NCI-H187 (cell line): ENCODE results near the gene STBD1.
"Not testable (repeated sequence)": the region's sequence is repeated elsewhere in the genome, so short reads cannot be mapped to it uniquely, and the experiment has no call there.

Experiments used
- DNase-seq, 2 experiments: peaks; one replicate each; lab custom pipeline; 2025; lab: John Stamatoyannopoulos, UW

Gene STBD1

DNA sequence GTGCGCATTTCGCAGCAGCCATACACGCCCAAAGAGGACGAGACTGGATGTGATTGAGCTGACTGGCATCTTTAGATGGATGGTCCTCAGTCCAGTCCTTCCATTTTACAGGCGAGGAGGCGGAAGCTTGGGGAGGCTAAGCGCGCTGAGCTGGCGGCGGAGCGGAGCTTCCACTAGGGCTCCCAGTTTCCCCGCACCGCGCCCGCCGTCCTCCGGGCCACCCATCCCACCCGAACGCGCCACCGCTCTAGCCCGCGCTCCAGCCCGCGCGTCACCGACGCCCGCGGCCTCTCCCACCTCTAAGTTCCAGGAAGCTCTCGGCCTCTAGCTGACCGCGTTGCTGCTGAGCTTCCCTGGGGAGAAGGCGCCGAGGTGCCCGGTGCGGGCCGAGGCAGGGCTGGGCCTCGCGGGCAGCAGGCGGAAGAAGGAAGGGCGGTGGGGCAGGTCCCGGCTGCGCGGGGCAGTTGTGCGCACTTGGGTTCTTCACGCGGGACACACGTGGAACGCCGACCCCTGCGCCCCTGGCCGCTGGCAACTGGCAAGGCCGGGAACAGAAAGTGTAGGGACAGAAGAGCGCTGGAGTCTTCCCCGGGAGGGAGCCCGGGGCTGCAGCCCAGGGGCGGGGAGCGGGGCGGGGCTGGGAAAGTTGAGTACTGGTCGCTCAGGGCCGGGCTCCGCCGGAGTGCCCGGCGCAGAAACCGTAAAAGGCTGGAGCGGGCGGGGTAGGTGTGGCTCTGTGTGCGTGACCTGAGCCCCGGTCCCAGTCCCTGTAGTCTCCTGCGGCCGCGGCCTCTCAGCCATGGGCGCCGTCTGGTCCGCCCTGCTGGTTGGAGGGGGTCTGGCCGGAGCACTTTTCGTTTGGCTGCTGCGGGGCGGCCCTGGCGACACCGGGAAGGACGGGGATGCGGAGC, at the start of gene STBD1:
Gene STBD1, plus strand, starts transcription at position 763 of the 911 bp plus-strand sequence. Its CDS starts 37 bp downstream, at position 800.
- DNase-seq: no peak

DNA sequence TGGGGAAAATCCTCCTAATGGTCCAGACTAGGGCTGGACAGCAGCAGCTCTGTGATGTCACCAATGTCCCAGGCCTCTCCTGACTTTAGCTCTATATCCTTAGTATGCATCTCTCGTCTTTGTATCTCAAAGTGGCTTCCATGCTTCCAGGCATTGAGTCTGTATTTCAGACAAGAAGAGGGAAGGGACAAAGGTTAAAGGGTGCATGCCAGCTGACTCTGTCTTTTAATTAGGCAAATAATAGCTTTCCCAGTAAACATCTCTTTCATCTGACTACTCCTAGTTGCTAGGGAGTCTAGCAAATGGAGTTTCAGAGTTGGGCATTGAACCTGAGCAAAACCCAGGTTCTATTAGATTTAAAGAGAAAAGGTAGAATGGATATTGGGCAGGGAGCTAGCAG, 49.6 kb upstream of the STBD1 start:
- no peak for DNase-seq

DNA sequence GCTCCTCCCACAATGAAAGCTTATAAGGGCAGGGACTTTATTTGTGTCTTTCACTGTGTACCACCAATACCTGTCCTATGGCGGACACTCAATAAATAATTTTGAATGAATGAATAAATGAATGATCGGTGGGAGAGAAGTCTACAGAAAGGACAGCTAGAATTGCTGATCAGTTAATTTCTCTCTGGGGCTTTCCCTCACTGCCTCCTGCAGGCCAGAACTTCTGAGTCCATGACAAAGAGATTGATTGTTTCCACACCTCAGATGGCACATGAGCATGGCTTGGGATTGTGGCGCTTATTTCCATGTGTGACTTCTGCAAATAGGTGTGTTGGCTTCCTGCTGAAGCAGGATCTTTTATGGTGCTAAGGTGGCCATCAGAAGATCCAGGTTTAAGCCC, 48.7 kb upstream of the STBD1 start:
- no peak for DNase-seq

DNA sequence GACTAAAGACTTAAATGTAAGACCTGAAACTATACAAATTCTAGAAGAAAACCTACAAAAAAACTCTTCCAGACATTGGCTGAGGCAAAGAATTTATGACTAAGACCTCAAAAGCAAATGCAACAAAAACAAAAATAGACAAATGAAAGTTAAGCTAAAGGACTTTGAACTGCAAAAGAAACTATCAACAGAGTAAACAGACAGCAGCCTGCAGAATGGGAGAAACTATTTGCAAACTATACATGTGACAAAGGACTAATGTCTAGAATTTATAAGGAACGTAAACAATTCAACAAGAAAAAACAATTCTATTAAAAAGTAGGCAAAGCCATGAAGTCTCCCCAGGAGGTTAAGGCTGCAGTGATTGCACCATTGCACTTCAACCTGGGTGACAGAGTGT, 46.0 kb upstream of the STBD1 start:
- DNase-seq: no peak

DNA sequence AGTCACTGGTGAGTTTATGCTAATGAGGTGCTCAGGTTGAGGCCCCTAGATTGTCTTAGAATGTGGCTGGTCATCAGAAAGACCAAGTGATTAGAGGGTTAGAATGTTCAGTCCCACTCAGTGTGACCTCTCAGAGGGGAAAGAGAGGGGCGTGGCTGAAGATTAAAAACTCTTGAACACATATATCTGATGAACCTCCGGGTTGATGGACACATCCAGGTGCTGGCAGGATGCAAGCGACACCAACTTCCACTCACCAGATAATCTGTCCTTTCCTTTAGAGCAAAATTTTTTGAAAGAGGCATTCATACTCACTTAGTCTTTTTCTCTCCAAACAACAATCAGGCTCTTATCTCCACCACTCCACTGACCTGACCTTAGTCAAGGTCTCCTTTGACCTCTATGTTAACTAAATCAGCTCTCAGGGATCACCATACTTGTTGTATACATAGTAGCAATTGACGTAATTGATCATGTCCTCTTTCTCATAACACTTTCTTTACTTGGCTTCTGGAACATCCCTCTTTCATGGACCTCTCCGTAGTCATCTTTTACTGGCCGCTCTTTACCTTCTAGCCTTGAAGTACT, 40.8 kb upstream of the STBD1 start:
- no peak for DNase-seq

DNA sequence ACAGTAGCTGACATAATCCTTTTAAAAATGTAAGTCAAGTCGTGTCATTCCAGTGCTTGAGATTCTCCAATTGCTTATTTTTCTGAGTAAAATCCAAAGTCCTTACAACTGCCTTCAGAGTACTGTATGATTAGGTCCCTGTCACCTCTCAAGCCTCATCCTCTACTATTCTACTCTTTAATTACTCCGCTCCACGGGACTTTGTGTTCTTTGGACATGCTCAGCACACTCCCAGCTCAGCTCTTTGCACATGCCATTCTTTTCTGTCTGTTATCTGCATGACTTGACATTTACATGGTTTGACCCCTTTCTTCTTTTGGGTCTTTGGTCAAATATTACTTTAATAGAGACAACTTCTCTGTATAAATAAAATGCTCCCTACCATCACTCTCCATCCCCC, 39.9 kb upstream of the STBD1 start:
- no peak for DNase-seq

DNA sequence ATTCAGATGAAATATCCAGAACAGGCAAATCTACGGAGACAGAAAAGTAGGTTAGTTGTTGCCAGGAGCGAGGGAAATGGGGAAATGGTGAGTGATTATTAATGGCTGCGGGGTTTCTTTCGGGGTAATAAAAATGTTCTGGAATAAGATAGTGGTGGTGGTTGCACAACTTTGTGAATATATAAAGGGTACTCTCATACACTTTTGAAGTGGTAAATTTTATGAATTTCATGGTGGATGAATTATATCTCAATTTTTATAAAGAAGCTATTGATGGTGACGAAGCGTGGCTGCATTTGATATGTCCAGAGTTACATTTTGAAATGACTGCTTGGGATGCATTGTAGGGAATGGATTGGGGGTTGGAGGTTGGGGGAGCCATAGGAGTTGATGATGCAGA, 38.7 kb upstream of the STBD1 start:
- no peak for DNase-seq

DNA sequence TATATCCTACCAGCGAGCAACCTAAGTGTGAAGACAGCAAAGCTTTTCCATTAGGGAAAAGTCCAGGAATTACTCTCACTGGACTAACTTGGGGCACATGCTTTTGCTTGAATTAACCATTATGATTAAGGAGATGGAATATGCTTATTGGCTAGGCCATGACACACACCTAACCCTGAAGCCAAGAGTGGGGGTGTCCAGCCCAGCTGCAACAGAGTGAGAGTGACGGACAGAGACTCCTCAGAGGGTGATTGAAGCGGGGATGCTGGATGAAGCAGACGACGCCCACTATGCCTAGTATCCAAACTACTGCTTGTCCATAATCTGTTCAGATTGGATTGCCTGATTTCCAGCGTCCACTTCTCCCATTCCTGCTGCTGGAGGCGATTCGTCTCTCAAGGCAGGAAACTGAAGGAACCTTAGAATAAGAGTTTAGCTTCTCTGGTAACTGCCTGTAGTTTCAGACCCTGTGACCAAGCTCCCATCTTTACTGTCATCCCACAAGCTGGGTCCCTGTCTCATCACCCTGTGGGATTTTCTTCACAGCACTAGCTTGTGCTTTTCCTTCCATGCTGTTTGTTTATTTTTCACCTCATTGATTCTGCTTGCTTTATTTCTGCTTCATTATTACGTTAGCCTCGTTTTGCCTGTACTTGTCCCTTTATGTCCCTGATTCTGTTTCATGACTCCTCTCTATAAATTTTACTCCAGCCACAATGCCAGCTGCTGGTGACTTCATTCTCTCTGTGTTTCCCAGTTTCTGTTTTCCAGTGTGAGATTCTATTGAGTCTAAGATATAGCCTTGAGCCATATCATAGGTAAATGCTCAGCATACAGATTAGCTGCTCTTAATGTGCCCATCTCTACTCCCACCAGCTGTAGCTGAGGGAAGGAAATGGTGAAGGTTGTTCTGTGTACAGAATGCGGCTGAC, 36.0 kb upstream of the STBD1 start:
- no peak for DNase-seq

DNA sequence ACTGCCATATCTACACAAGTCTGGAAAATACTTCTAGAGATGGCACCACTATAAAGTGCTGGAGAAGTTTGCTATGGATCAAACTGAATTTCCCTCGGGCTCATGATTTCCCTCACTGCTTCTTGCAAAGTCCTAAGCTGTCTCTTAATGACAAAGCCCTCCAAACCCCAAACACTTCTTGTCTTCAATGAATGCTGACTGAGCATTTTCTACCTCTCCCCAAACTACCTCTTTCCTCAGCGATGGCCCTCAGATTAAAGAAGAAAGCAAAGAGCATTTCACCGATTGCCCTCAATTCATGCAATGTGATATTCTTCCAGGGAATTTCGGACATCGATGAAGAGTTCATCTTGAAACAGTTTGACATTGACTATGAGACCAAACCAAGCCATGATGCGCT, 35.3 kb upstream of the STBD1 start:
- no peak for DNase-seq

DNA sequence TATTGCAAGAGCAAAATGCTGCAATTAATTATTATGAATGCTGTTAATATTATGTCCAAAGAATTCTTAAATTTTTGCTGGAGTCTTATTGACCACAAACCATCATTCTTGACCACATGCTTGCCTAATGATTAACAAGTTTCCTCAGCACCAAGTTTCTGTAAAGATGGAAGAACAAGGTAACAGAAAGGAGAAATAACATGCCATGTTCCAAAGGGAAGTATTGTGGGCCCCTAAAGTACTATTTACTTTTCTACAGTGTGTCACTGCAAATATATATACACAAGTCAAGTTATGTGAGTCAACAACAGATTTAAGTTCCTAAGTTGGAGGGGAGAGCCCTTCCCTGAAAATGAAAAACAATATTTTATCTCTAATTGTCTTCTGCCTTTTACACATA, 34.5 kb upstream of the STBD1 start:
- no peak for DNase-seq

DNA sequence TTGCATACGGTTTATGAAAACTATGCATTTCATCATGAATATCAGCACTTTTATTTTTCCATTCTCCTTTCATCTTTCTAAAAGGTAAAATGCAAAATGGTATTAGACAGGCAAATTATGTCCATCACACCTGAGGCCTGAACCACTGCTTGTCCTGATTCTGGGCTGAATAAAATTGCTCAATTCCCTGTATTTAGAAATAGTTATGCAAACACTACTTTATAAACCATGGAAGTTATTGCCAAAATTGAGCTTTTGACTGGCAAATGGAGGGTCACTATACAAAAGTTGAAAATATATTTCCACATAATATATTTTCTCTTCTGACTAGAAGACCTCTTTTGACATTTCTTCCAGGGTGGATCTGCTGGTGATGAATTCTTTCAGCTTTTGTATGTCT, 34.0 kb upstream of the STBD1 start:
- no peak for DNase-seq

DNA sequence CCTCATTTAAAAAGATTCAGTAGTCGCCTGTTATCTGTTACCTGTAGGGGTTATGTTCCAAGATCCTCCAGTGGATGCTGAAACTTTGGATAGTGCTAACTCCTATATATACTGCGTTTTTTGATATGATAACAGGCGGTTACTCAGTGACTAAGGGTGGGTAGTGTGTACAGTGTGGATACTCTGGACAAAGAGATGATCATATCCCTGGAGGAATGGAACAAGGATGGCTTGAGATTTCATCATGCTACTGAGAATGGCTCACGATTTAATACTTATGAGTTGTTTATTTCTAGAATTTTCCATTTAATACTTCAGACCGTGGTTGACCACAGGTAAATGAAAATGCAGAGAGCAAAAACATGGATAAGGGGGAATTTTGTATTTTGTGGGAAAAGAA, 33.5 kb upstream of the STBD1 start:
- DNase-seq: no peak

DNA sequence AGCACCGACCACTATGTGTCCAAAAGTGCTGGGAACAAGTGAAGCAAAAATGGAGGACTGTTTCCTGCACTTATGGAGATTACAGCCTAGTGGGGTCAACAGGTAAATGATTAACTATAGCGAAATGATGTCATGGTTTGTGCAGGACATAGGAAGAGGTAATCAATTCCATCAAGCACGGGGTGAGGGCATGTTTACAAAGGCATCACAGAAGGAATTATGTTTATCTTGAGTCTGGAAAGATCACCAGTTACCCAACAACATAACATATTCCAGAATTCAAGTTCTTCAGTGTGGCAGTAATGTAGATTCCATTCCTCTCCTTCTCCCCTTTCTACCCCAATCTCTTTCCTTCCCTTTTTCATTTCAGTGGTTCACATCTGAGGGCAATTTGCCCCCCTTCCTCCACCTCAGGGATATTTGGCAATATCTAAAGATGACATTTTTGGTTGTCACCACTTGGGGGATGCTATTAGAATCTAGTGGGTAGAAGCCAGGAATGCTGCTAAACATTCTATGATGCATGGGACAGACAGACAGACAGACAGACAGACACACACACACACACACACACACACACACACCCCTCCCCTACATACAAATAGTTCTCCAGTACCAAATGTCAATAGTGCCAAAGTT, 30.9 kb upstream of the STBD1 start:
- DNase-seq: no peak

DNA sequence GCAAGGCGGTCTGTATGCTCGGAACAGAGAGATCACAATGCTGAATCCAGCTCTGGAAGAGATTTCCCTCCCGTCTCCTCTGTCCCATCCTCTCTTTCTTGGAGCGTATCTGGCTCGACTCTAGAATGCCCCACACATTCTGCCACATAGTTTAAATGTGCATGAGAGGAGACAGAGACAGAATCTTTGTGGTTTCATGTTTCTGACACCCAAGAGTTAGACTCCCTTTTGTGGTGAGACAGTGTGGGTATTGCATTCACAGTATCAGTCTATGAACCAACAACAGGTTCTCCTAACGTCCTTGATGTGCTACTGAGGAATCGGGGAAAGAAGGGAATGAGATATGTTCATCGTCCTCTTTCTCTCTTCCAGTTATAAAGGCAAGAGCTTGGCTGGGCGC, 29.7 kb upstream of the STBD1 start:
- DNase-seq: no peak

DNA sequence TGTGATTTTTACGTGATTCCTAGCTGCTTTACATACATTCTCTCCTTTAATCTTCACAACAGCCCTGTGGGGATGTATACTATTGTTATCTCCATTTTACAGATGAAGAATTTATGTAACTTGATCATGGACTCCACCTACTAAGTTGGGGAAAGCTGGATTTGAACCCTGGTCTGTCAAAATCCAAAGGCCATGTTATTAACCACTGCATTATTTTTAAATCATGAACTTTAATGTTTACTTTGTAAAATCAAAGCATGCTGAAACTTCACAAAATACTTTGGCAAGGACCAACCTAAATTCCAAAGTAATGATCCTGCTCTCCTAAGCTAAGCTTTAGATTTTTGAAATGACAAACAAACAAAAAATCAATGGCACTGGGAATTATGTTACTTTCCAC, 28.9 kb upstream of the STBD1 start:
- no peak for DNase-seq

DNA sequence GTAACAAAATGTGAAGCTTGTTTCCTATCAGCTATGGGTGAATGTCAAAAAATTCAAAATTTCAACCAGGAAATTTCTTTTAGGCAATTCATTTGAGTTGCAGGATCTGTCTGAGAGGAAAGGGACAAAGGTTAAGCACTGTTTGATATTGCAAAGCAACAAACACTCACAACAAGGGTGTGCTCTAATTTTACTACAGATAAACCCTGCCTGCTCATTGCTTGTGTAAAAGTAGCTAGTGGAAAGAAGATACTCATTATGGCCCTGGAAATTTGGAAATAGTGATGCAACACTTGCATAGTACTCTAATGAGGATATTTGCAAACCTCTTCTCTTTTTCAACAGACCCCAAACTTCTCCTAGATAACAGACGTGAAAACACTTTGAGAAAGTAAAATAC, 27.9 kb upstream of the STBD1 start:
- no peak for DNase-seq

DNA sequence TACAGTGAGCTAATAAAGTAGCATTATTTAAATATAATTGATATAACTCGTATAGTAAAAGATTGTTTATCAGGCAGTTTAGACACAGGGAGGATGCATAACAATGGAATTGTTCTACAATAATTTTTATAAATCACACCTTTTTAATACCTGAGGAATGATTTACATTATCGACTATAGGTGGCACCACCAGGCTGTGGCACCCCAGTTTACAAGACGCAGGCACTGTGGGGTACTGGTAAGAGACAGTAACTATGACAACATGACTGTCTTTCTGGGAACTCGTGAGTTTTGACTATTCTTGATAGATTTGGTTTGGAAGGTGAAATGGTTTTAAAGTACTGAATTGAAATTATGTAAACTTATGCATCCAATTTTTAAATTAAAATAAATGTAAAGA, 27.1 kb upstream of the STBD1 start:
- DNase-seq: no peak

DNA sequence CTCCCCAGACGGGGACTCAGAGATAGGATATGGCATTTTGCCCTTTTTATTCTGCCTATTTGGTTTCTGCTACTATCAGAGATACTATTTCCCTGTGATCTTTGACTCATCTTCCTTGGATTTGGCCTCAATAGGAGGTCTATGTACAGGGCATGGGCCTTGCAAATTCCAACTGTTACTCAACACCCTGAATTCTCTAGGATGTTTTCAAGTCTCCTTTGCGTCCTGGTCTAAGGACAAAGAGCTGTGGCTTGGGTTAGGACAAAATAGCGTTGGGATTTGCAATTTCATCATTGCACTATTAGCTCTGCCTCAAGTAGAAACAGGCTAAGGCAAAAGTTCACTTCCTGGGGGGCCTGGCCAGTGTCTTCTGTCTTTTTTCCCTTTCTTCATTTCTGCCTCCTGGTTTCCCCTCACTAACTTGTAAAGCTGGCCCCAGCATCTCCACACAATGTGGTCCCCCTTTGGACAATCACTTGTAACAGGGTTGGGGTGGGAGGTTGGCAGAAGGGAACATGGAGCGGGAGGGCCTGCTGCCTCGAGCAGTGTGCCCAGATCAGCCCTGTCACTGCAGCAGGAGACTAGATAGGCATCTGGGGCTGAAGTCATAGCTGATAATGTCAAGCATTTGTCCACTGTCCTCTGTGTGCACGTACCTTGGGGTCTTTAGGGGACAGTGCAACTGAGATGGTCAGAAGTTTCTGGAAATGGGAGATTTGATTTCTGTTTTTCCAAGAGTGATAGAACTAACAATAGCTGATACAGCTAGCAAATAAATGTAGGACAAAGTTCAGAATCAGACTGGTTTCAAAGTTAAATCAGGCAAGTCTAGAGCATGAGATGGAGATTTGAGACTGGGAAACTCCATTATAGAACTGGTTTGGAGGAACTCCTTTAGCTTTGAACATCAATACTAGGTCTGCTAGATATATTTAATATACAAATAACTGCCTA, 25.8 kb upstream of the STBD1 start:
- no peak for DNase-seq

DNA sequence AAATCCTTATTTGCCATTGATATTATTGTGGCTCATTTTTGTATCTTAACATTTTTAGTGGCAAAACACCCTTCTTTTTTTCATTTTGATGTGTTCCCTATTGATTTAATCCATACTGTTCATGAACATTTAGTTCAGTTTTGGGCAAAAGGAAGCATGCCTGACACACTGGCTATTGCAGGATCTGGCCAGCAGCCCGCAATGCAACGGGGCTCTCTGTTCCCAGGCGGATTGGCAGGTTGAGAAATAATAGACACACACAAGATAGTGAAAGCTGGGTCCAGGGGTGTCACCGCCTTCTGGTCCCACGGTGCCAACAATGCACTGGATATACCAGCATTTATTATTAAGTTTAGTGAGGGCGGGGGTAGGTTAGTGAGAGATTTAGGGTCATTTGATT, 24.9 kb upstream of the STBD1 start:
- not testable (repeated sequence) for DNase-seq

DNA sequence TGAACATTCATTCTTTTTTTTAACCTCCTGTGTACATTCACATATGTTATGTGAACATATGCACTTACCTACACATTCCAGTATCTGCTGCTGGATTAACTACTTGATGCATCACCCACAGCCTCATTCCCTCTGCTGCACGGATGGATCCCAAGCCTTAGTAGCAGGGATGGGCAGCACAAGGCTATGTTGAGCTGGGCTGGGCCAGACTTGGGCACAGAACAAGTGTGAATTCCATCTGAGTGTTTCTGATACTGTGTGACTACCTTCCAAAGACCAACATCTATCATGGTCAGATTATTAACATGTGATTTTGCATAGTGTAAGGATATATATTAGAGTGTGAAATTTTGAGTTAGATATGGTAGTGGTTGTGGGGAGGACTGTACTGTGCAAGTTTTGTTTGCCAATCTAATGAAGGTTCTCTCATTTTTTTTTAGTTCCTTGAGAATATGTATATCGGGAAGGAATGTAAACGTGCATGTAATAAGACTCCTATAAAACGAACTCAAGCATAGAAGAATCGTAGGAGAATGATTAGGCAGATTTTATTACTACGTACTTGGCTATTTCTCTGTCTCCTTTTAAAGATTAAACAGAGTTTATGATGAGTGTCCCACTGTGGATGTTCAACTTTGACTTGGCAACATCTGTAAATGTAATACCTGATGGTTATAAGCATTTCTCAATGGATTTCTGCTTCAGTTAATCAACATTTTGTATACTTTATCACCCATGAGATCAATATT, 23.4 kb upstream of the STBD1 start:
- DNase-seq: no peak
